SK-N-SH (cell line): ENCODE data around the gene SPATA6. TPM values are rescaled to one million over a fixed set of nuclear protein-coding genes. Genes with fewer than 3 reads are reported as not detected.

ENCODE experiments used
- CTCF ChIA-PET: fragments of 300-600, 350-600 bp; formaldehyde crosslinking; extraction: SDS; loops from one replicate; lab custom pipeline; 2021; lab: Yijun Ruan, JAX
- POLR2A ChIA-PET: fragments of 350-600 bp; sonication (Branson Sonifier 250); formaldehyde crosslinking; extraction: SDS; loops from one replicate; lab custom pipeline; 2020; ENCODE audit warnings: antibody characterized with exemption, inconsistent platforms; lab: Yijun Ruan, JAX
- DNase-seq: peaks from one replicate; pipeline ENCODE4 v3.0.0; 2012
- H2AFZ ChIP-seq: fragments of 200-600 bp; sonication (generic); 2 replicates; pipeline ENCODE4 v1.8.1; 2016; ENCODE audit warnings: antibody characterized with exemption, mild to moderate bottlenecking, low read depth
- H3F3A ChIP-seq: fragments of 200-600 bp; sonication (generic); replicated peaks from 2 replicates; pipeline ENCODE3; 2016; ENCODE audit warnings: antibody characterized with exemption, mild to moderate bottlenecking; ENCODE audit not compliant: insufficient read depth
- H3K27ac ChIP-seq, 2 experiments: fragments of 200-500 bp in 1 of 2; fragments of 200-600 bp in 1 of 2; sonication (Bioruptor generic) in 1 of 2; sonication (generic), shearing (Covaris generic) in 1 of 2; 2 replicates each; pipeline versions ENCODE4 v1.5.1 to v1.6.1; 2014 to 2016; ENCODE audit warnings: low read depth in 2 of 2, inconsistent platforms in 1 of 2, low read length in 1 of 2, mild to moderate bottlenecking in 1 of 2, mixed read lengths in 1 of 2
- H3K27me3 ChIP-seq: fragments of 200-600 bp; sonication (generic), shearing (Covaris generic); 2 replicates; pipeline ENCODE4 v1.6.1; 2016; ENCODE audit warnings: mixed run types; ENCODE audit not compliant: insufficient read depth
- H3K36me3 ChIP-seq, 2 experiments: fragments of 200-500 bp in 1 of 2; fragments of 200-600 bp in 1 of 2; sonication (Bioruptor generic) in 1 of 2; sonication (generic) in 1 of 2; replicated peaks in 1 of 2; 2 replicates each; pipeline versions ENCODE3 to v1.5.1; 2014 to 2016; ENCODE audit warnings: low read length in 1 of 2, mild to moderate bottlenecking in 1 of 2; ENCODE audit not compliant: insufficient read depth in 2 of 2, control insufficient read depth in 1 of 2
- H3K4me1 ChIP-seq, 2 experiments: fragments of 200-500 bp in 1 of 2; fragments of 200-600 bp in 1 of 2; sonication (Bioruptor generic) in 1 of 2; sonication (generic), shearing (Covaris generic) in 1 of 2; 2 replicates each; pipeline versions ENCODE4 v1.5.1 to v1.6.1; 2014 to 2016; ENCODE audit warnings: low read depth in 1 of 2, low read length in 1 of 2, mixed run types in 1 of 2; ENCODE audit not compliant: insufficient read depth in 2 of 2, control insufficient read depth in 1 of 2
- H3K4me2 ChIP-seq: fragments of 200-600 bp; sonication (generic), shearing (Covaris generic); 2 replicates; pipeline ENCODE4 v1.6.1; 2017; ENCODE audit warnings: mixed run types
- H3K4me3 ChIP-seq, 2 experiments: fragments of 200-500 bp in 1 of 2; fragments of 200-600 bp in 1 of 2; sonication (Bioruptor generic) in 1 of 2; sonication (generic), shearing (Covaris generic) in 1 of 2; 2 replicates each; pipeline versions ENCODE4 v1.5.1 to v1.8.1; 2014 to 2016; ENCODE audit warnings: low read depth in 2 of 2, inconsistent platforms in 1 of 2, low read length in 1 of 2, mild to moderate bottlenecking in 1 of 2, mixed read lengths in 1 of 2, moderate library complexity in 1 of 2
- H3K79me2 ChIP-seq: fragments of 200-600 bp; sonication (generic); 2 replicates; pipeline ENCODE4 v1.8.1; 2017; ENCODE audit warnings: mild to moderate bottlenecking; ENCODE audit not compliant: insufficient read depth
- H3K9ac ChIP-seq: fragments of 200-600 bp; sonication (generic); 2 replicates; pipeline ENCODE4 v1.6.1; 2017; ENCODE audit warnings: mixed run types
- H3K9me2 ChIP-seq: fragments of 200-600 bp; sonication (generic); 2 replicates; pipeline ENCODE4 v1.6.1; 2017; ENCODE audit warnings: mixed run types
- H3K9me3 ChIP-seq: fragments of 200-600 bp; sonication (generic); 2 replicates; pipeline ENCODE4 v1.6.1; 2017; ENCODE audit warnings: mixed run types, mild to moderate bottlenecking, moderate library complexity
- H4K20me1 ChIP-seq: fragments of 200-600 bp; sonication (generic); 2 replicates; pipeline ENCODE4 v1.6.1; 2017; ENCODE audit warnings: mild to moderate bottlenecking, mixed run types; ENCODE audit not compliant: insufficient read depth
- CHD2 ChIP-seq: fragments of 150-350 bp; IDR thresholded peaks from 2 replicates; pipeline ENCODE4 v1.6.1; 2018; ENCODE audit warnings: low read length; ENCODE audit not compliant: partially characterized antibody
- ELF1 ChIP-seq: IDR thresholded peaks from 2 replicates; pipeline ENCODE4 v1.4.0; 2012
- EP300 ChIP-seq, 2 experiments: IDR thresholded peaks; 2 replicates each; pipeline versions ENCODE4 v1.4.0 to v1.6.1; 2012; ENCODE audit warnings: borderline replicate concordance in 1 of 2, low read depth in 1 of 2, low read length in 1 of 2
- FOSL2 ChIP-seq: IDR thresholded peaks from 2 replicates; pipeline ENCODE4 v1.4.0; 2012; ENCODE audit warnings: low read depth, mild to moderate bottlenecking, moderate library complexity, borderline replicate concordance
- FOXJ3 ChIP-seq: sonication (generic); formaldehyde crosslinking; IDR thresholded peaks from 2 replicates; pipeline ENCODE4 v1.5.1; 2020; ENCODE audit warnings: mild to moderate bottlenecking, missing genetic modification reagents
- GABPA ChIP-seq: IDR thresholded peaks from 2 replicates; pipeline ENCODE4 v1.4.0; 2012; ENCODE audit warnings: low read depth, mild to moderate bottlenecking
- GATA2 ChIP-seq: sonication (generic); formaldehyde crosslinking; IDR thresholded peaks from 2 replicates; pipeline ENCODE4 v1.5.0; 2020; ENCODE audit warnings: mild to moderate bottlenecking, missing genetic modification reagents
- JUND ChIP-seq: IDR thresholded peaks from 2 replicates; pipeline ENCODE4 v1.4.0; 2012
- MXI1 ChIP-seq: IDR thresholded peaks from 2 replicates; pipeline ENCODE4 v1.6.1; 2012; ENCODE audit warnings: mild to moderate bottlenecking, low read depth, low read length, improper control_type of control experiment
- NFIC ChIP-seq: IDR thresholded peaks from 2 replicates; pipeline ENCODE4 v1.4.0; 2012; ENCODE audit warnings: borderline replicate concordance
- RAD21 ChIP-seq: IDR thresholded peaks from 2 replicates; pipeline ENCODE4 v1.6.1; 2012; ENCODE audit warnings: mild to moderate bottlenecking, low read length
- RCOR1 ChIP-seq: fragments of 150-350 bp; IDR thresholded peaks from 2 replicates; pipeline ENCODE4 v1.6.1; 2017; ENCODE audit warnings: antibody characterized with exemption, low read length
- RFX5 ChIP-seq: IDR thresholded peaks from 2 replicates; pipeline ENCODE4 v1.6.1; 2012; ENCODE audit warnings: mild to moderate bottlenecking, improper control_type of control experiment, low read length
- RXRA ChIP-seq: IDR thresholded peaks from 2 replicates; pipeline ENCODE4 v1.4.0; 2012; ENCODE audit warnings: low read depth, mild to moderate bottlenecking, borderline replicate concordance
- SIN3A ChIP-seq: IDR thresholded peaks from 2 replicates; pipeline ENCODE4 v1.6.1; 2012; ENCODE audit warnings: low read depth, mild to moderate bottlenecking, low read length, moderate library complexity, borderline replicate concordance
- TAF1 ChIP-seq: IDR thresholded peaks from 2 replicates; pipeline ENCODE4 v1.6.1; 2012; ENCODE audit warnings: low read depth, mild to moderate bottlenecking, low read length, moderate library complexity, borderline replicate concordance
- TEAD4 ChIP-seq: IDR thresholded peaks from 2 replicates; pipeline ENCODE4 v1.4.0; 2012; ENCODE audit warnings: mild to moderate bottlenecking, borderline replicate concordance; ENCODE audit not compliant: insufficient read depth
- WGBS: methylation state at CpG from one replicate; pipeline ENCODE4 v1.1.6; 2017; ENCODE audit warnings: low lambda C conversion rate; 5-methylcytosine and 5-hydroxymethylcytosine counted together
- polyA plus RNA-seq, 3 experiments: library from polyadenylated mRNA; depleted of rRNA; stranded (reverse); fragments of >200 nt; gene quantifications; 2 replicates each; pipeline ENCODE4 v1.2.3, GENCODE V29; 2012
- TF ChIP-seq, protein P1 (sequence below): IDR thresholded peaks from 2 replicates; pipeline ENCODE4 v1.6.1; 2012; ENCODE audit warnings: mild to moderate bottlenecking, low read depth, low read length, moderate library complexity
- TF ChIP-seq, protein P2 (sequence below): fragments of 150-350 bp; IDR thresholded peaks from 2 replicates; pipeline ENCODE4 v1.6.1; 2016; ENCODE audit warnings: mild to moderate bottlenecking, low read depth, low read length
- TF ChIP-seq, protein P3 (sequence below): IDR thresholded peaks from 2 replicates; pipeline ENCODE4 v1.4.0; 2012; ENCODE audit warnings: low read depth, borderline replicate concordance
- TF ChIP-seq, protein P4 (sequence below): IDR thresholded peaks from 2 replicates; pipeline ENCODE4; 2012

SPATA6 gene
- polyA plus RNA-seq, 1 of the 3 experiments (the other 2 are of a cell fraction), result 2.4 TPM

DNA sequence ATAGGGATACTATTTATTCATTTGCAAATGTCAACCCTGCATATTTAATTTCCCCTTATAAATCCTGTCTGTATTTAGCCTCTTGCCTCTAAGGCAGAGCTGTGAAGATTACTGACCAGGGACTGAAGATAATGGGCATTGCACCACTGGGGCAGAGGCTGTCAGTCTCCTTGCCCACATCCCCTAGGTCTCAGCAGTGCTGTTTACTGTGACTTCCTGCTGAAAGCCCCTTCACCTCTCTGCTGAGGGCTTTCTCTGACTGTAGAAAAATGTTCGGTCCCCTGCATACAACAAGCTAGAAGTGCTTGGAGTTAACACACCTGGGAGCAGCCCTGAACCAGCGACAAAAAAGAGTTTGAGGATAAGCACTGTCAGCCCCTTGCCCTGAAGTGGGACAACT is 220.7 kb downstream of the SPATA6 start (continued):
- TF ChIP-seq GATA2 (CRISPR knock-in tag) (no peak), GABPA (no peak)

DNA sequence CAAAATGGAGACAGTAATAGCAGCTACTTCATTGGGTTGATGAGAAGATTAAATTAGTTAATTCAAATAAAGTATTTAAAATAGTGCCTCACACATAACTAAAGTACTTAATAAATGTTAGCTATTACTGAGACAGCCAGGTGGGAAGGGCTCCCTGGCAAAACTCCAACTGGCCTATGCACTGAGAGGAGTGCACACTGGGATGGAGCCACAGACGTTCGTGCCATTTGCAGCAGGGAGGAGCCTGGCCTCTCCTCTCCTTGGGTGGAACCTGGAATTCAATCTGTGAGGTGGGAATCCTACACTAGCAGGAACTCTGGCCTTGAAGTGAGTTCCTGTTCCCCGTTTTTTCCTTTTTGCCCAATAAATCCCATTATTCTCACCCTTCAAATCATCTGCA is 221.4 kb downstream of the SPATA6 start:
- no peaks in the 10 kb centered on the region for H4K20me1 ChIP-seq
- TF ChIP-seq TAF1 (no peak), RAD21 (no peak), NFIC (no peak), MXI1 (no peak), RXRA (no peak), SIN3A (no peak), JUND (no peak), FOXJ3 (CRISPR knock-in tag) (no peak), RCOR1 (no peak), CHD2 (no peak), EP300 (IDR thresholded peaks at IDR 0.05; ENCODE audit: borderline replicate concordance in 1 of 2, low read depth in 1 of 2, low read length in 1 of 2) (no peak), ELF1 (no peak), TEAD4 (no peak), FOSL2 (no peak), RFX5 (no peak)
- TF ChIP-seq, protein P1, sequence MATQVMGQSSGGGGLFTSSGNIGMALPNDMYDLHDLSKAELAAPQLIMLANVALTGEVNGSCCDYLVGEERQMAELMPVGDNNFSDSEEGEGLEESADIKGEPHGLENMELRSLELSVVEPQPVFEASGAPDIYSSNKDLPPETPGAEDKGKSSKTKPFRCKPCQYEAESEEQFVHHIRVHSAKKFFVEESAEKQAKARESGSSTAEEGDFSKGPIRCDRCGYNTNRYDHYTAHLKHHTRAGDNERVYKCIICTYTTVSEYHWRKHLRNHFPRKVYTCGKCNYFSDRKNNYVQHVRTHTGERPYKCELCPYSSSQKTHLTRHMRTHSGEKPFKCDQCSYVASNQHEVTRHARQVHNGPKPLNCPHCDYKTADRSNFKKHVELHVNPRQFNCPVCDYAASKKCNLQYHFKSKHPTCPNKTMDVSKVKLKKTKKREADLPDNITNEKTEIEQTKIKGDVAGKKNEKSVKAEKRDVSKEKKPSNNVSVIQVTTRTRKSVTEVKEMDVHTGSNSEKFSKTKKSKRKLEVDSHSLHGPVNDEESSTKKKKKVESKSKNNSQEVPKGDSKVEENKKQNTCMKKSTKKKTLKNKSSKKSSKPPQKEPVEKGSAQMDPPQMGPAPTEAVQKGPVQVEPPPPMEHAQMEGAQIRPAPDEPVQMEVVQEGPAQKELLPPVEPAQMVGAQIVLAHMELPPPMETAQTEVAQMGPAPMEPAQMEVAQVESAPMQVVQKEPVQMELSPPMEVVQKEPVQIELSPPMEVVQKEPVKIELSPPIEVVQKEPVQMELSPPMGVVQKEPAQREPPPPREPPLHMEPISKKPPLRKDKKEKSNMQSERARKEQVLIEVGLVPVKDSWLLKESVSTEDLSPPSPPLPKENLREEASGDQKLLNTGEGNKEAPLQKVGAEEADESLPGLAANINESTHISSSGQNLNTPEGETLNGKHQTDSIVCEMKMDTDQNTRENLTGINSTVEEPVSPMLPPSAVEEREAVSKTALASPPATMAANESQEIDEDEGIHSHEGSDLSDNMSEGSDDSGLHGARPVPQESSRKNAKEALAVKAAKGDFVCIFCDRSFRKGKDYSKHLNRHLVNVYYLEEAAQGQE, result no peak
- TF ChIP-seq, protein P2, sequence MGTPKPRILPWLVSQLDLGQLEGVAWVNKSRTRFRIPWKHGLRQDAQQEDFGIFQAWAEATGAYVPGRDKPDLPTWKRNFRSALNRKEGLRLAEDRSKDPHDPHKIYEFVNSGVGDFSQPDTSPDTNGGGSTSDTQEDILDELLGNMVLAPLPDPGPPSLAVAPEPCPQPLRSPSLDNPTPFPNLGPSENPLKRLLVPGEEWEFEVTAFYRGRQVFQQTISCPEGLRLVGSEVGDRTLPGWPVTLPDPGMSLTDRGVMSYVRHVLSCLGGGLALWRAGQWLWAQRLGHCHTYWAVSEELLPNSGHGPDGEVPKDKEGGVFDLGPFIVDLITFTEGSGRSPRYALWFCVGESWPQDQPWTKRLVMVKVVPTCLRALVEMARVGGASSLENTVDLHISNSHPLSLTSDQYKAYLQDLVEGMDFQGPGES, result no peak
- TF ChIP-seq, protein P3, sequence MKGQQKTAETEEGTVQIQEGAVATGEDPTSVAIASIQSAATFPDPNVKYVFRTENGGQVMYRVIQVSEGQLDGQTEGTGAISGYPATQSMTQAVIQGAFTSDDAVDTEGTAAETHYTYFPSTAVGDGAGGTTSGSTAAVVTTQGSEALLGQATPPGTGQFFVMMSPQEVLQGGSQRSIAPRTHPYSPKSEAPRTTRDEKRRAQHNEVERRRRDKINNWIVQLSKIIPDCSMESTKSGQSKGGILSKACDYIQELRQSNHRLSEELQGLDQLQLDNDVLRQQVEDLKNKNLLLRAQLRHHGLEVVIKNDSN, result no peak
- TF ChIP-seq, protein P4, sequence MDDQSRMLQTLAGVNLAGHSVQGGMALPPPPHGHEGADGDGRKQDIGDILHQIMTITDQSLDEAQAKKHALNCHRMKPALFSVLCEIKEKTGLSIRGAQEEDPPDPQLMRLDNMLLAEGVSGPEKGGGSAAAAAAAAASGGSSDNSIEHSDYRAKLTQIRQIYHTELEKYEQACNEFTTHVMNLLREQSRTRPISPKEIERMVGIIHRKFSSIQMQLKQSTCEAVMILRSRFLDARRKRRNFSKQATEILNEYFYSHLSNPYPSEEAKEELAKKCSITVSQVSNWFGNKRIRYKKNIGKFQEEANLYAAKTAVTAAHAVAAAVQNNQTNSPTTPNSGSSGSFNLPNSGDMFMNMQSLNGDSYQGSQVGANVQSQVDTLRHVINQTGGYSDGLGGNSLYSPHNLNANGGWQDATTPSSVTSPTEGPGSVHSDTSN, result no peak
- TF ChIP-seq, all 33 proteins: peak for 0
- Histone ChIP-seq H3K9ac (no peak overlapping the region), H3K4me1 (peaks cover 0 to 6% of the 10 kb centered on the region in 2 experiments; a peak in 1 of 4 replicates), H3K27me3 (no peaks in the 10 kb centered on the region), H3K79me2 (no peaks in the 10 kb centered on the region), H3K36me3 (no peaks in the 10 kb centered on the region), H3K4me3 (no peak overlapping the region), H3K9me3 (no peaks in the 10 kb centered on the region), H2AFZ (no peak overlapping the region), H3K27ac (no peak overlapping the region), H3K9me2 (no peaks in the 10 kb centered on the region), H3K4me2 (no peak overlapping the region), H3F3A (no peaks in the 10 kb centered on the region)
- no peak for DNase-seq
- POLR2A ChIA-PET, result no interaction called here
- CTCF ChIA-PET, result interaction anchor here (0.9 to 2.5 kb wide), 2 partner anchors 14 to 197 kb away, joined by 3 to 6 read pairs; no protein-coding TSS in a partner anchor
- 29% methylated on average over 3 of the region's 3 CpGs for WGBS
